ENCODE results near the gene IP6K1.
A peak's percentile ranks its signal among the peaks of the same experiment; 100 is the strongest.
"Not testable (repeated sequence)": the region's sequence is repeated elsewhere in the genome, so short reads cannot be mapped to it uniquely, and the experiment has no call there.

The IP6K1 gene

GRCh38 chr3:49779358-49780079, 6.8 kb downstream of the IP6K1 start:
- Histone ChIP-seq H4K20me1 (peaks cover 64 to 100% (median 92%) of the 10 kb centered on the region in 11 experiments; a peak in 21 of 22 replicates), H3K36me3 (peaks cover 64 to 99% (median 90%) of the 10 kb centered on the region in 11 experiments), H3K4me2 (peak overlapping the region in 1 of 11 experiments; percentile 17; a peak in 2 of 22 replicates), H3K9ac (no peak overlapping the region), H3K27ac (no peak overlapping the region), H3K9me3 (replicated peaks in 1 of 11) (no peaks in the 10 kb centered on the region), H3K27me3 (no peaks in the 10 kb centered on the region), H3K4me3 (no peak overlapping the region), H3K4me1 (peaks cover 13 to 52% (median 23%) of the 10 kb centered on the region in 10 experiments)
- TF ChIP-seq Cebpa-rat (IDR thresholded peaks at IDR 0.05): no peak

GRCh38 chr3:49776101-49776500, 10.2 kb downstream of the IP6K1 start:
- H3K9me3 ChIP-seq (replicated peaks in 1 of 11); H3K27ac ChIP-seq; H3K4me2 ChIP-seq; H3K9ac ChIP-seq; H3K4me3 ChIP-seq; H3K27me3 ChIP-seq: not testable (repeated sequence)
- peaks cover 43 to 87% (median 69%) of the 10 kb centered on the region in 11 experiments for H3K36me3 ChIP-seq
- H3K4me1 ChIP-seq: peaks cover 1 to 21% (median 9%) of the 10 kb centered on the region in 10 experiments; a peak in 18 of 20 replicates
- peaks cover 84 to 100% (median 100%) of the 10 kb centered on the region in 11 experiments; a peak in 21 of 22 replicates for H4K20me1 ChIP-seq

- Histone ChIP-seq H4K20me1 (peaks cover 84 to 100% (median 100%) of the 10 kb centered on the region in 11 experiments), H3K9me3 (replicated peaks in 1 of 11) (no peaks in the 10 kb centered on the region), H3K27me3 (no peaks in the 10 kb centered on the region), H3K9ac (no peak overlapping the region), H3K27ac (no peak overlapping the region), H3K4me3 (no peak overlapping the region), H3K36me3 (peaks cover 45 to 87% (median 70%) of the 10 kb centered on the region in 11 experiments), H3K4me2 (no peak overlapping the region), H3K4me1 (peaks cover 0 to 15% (median 3%) of the 10 kb centered on the region in 10 experiments; a peak in 13 of 20 replicates)
- no peak for TF ChIP-seq Cebpa-rat (IDR thresholded peaks at IDR 0.05)
Measured at GRCh38 chr3:49775538-49775937, 10.8 kb downstream of the IP6K1 start.

GRCh38 chr3:49772703-49773102, 13.6 kb downstream of the IP6K1 start:
- no peak for TF ChIP-seq Cebpa-rat (IDR thresholded peaks at IDR 0.05)
- H3K4me3 ChIP-seq: no peak overlapping the region
- no peak overlapping the region for H3K4me2 ChIP-seq
- H3K36me3 ChIP-seq: peaks cover 51 to 83% (median 68%) of the 10 kb centered on the region in 11 experiments
- no peaks in the 10 kb centered on the region for H3K4me1 ChIP-seq
- no peak overlapping the region for H3K9ac ChIP-seq
- H3K27ac ChIP-seq: no peak overlapping the region
- no peaks in the 10 kb centered on the region for H3K9me3 ChIP-seq (replicated peaks in 1 of 11)
- no peaks in the 10 kb centered on the region for H3K27me3 ChIP-seq
- peaks cover 87 to 100% (median 100%) of the 10 kb centered on the region in 11 experiments for H4K20me1 ChIP-seq

- Histone ChIP-seq H3K4me2 (no peak overlapping the region), H4K20me1 (peaks cover 86 to 100% (median 100%) of the 10 kb centered on the region in 11 experiments)
- TF ChIP-seq Cebpa-rat (IDR thresholded peaks at IDR 0.05): no peak
Measured at GRCh38 chr3:49771340-49771938, 14.9 kb downstream of the IP6K1 start.

GRCh38 chr3:49769926-49770325, 16.4 kb downstream of the IP6K1 start:
- Histone ChIP-seq H3K27ac (no peak overlapping the region), H3K4me1 (no peaks in the 10 kb centered on the region), H3K4me3 (no peak overlapping the region), H3K9ac (no peak overlapping the region), H3K27me3 (no peaks in the 10 kb centered on the region), H3K9me3 (replicated peaks in 1 of 11) (no peaks in the 10 kb centered on the region), H4K20me1 (peaks cover 86 to 100% (median 100%) of the 10 kb centered on the region in 11 experiments), H3K36me3 (peaks cover 37 to 72% (median 62%) of the 10 kb centered on the region in 11 experiments), H3K4me2 (no peak overlapping the region)
- no peak for TF ChIP-seq Cebpa-rat (IDR thresholded peaks at IDR 0.05)

More at GRCh38 chr3:49771340-49771938, 14.9 kb downstream of the IP6K1 start:
- Histone ChIP-seq H3K27me3 (no peaks in the 10 kb centered on the region), H3K27ac (no peak overlapping the region), H3K9ac (no peak overlapping the region), H3K36me3 (peaks cover 38 to 72% (median 63%) of the 10 kb centered on the region in 11 experiments), H3K9me3 (replicated peaks in 1 of 11) (no peaks in the 10 kb centered on the region), H3K4me3 (no peak overlapping the region), H3K4me1 (no peaks in the 10 kb centered on the region)

- peaks cover 41 to 74% (median 66%) of the 10 kb centered on the region in 11 experiments for H3K36me3 ChIP-seq
- no peaks in the 10 kb centered on the region for H3K4me1 ChIP-seq
- no peak overlapping the region for H3K9ac ChIP-seq
- H3K4me2 ChIP-seq: no peak overlapping the region
- peaks cover 88 to 100% (median 100%) of the 10 kb centered on the region in 11 experiments for H4K20me1 ChIP-seq
- no peak overlapping the region for H3K4me3 ChIP-seq
- no peaks in the 10 kb centered on the region for H3K27me3 ChIP-seq
- no peak for TF ChIP-seq Cebpa-rat (IDR thresholded peaks at IDR 0.05)
- no peaks in the 10 kb centered on the region for H3K9me3 ChIP-seq (replicated peaks in 1 of 11)
- no peak overlapping the region for H3K27ac ChIP-seq
Measured at GRCh38 chr3:49769286-49769915, 16.9 kb downstream of the IP6K1 start.

- no peak overlapping the region for H3K9ac ChIP-seq
- peaks cover 42 to 96% (median 60%) of the 10 kb centered on the region in 11 experiments for H3K36me3 ChIP-seq
- H3K9me3 ChIP-seq (replicated peaks in 1 of 11): no peaks in the 10 kb centered on the region
- H3K4me2 ChIP-seq: no peak overlapping the region
- H3K4me3 ChIP-seq: no peak overlapping the region
- no peak overlapping the region for H3K27ac ChIP-seq
- no peak for TF ChIP-seq Cebpa-rat (IDR thresholded peaks at IDR 0.05)
- H4K20me1 ChIP-seq: peaks cover 79 to 100% (median 99%) of the 10 kb centered on the region in 11 experiments
- peaks cover 0 to 15% (median 3%) of the 10 kb centered on the region in 10 experiments; a peak in 7 of 20 replicates for H3K4me1 ChIP-seq
- H3K27me3 ChIP-seq: no peaks in the 10 kb centered on the region
Measured at GRCh38 chr3:49763981-49764380, 22.4 kb downstream of the IP6K1 start.

GRCh38 chr3:49761661-49762060, 24.7 kb downstream of the IP6K1 start:
- no peak for TF ChIP-seq Cebpa-rat (IDR thresholded peaks at IDR 0.05)
- H3K27ac ChIP-seq: no peak overlapping the region
- no peak overlapping the region for H3K9ac ChIP-seq
- H3K27me3 ChIP-seq: no peaks in the 10 kb centered on the region
- H3K4me2 ChIP-seq: no peak overlapping the region
- H3K36me3 ChIP-seq: peaks cover 36 to 90% (median 49%) of the 10 kb centered on the region in 11 experiments
- no peaks in the 10 kb centered on the region for H3K9me3 ChIP-seq (replicated peaks in 1 of 11)
- no peak overlapping the region for H3K4me3 ChIP-seq
- peaks cover 6 to 15% (median 8%) of the 10 kb centered on the region in 10 experiments; a peak in 12 of 20 replicates for H3K4me1 ChIP-seq
- H4K20me1 ChIP-seq: peaks cover 83 to 100% (median 99%) of the 10 kb centered on the region in 11 experiments
